A673 (cell line): ENCODE data around the gene GTPBP10. TPM values are rescaled to one million over a fixed set of nuclear protein-coding genes. Genes with fewer than 3 reads are reported as not detected.

Experiments
- BruUV-seq: library from RNA; stranded (reverse); fragments of 400-500 nt; replicated peaks from 2 replicates; lab custom pipeline; 2021; lab: Mats Ljungman, UMichigan
- CTCF ChIA-PET: fragments of 300-600 bp; sonication (Branson Sonifier 250); formaldehyde crosslinking; loops from one replicate; lab custom pipeline; 2022; ENCODE audit warnings: antibody characterized with exemption; lab: Charles Lee
- POLR2A ChIA-PET: fragments of 300-600 bp; sonication (Branson Sonifier 250); formaldehyde crosslinking; loops from one replicate; lab custom pipeline; 2022; ENCODE audit warnings: antibody characterized with exemption; ENCODE audit not compliant: low non-redundant PET; lab: Charles Lee
- DNase-seq: peaks from one replicate; pipeline ENCODE4 v3.0.0-alpha.2; 2015; ENCODE audit warnings: low spot score
- H3K27ac ChIP-seq: fragments of 200-600 bp; sonication (generic); 2 replicates; pipeline ENCODE4 v1.5.1; 2016; ENCODE audit warnings: mixed run types, low read depth, mild to moderate bottlenecking, mixed read lengths, antibody characterized with exemption, low read length; ENCODE audit not compliant: poor library complexity, severe bottlenecking
- H3K27me3 ChIP-seq: fragments of 200-600 bp; sonication (generic); replicated peaks from 2 replicates; pipeline ENCODE4 v1.6.1; 2017; ENCODE audit warnings: mixed run types, low read depth, mild to moderate bottlenecking, mixed read lengths, antibody characterized with exemption, low read length; ENCODE audit not compliant: insufficient read depth, poor library complexity
- H3K36me3 ChIP-seq: fragments of 200-600 bp; sonication (generic); 2 replicates; pipeline ENCODE4 v1.6.1; 2016; ENCODE audit warnings: mixed run types, mild to moderate bottlenecking, mixed read lengths, antibody characterized with exemption, low read length; ENCODE audit not compliant: insufficient read depth, poor library complexity, severe bottlenecking
- H3K4me1 ChIP-seq: fragments of 200-600 bp; sonication (generic); 2 replicates; pipeline ENCODE4 v1.6.1; 2017; ENCODE audit warnings: mixed run types, mild to moderate bottlenecking, mixed read lengths, antibody characterized with exemption, low read length; ENCODE audit not compliant: insufficient read depth, poor library complexity, severe bottlenecking
- H3K4me3 ChIP-seq: fragments of 200-600 bp; sonication (generic); 2 replicates; pipeline ENCODE4 v1.5.1; 2016; ENCODE audit warnings: low read depth, mixed run types, mild to moderate bottlenecking, mixed read lengths, low read length; ENCODE audit not compliant: poor library complexity, severe bottlenecking
- H3K9me3 ChIP-seq: fragments of 200-600 bp; sonication (generic); 2 replicates; pipeline ENCODE4 v1.6.1; 2016; ENCODE audit warnings: mixed run types, low read depth, mild to moderate bottlenecking, mixed read lengths, antibody characterized with exemption, low read length; ENCODE audit not compliant: poor library complexity, severe bottlenecking
- CTCF ChIP-seq: fragments of 300-800, 200-600 bp; sonication (generic); conservative IDR thresholded peaks from 2 replicates; pipeline ENCODE4 v1.5.1; 2017; ENCODE audit warnings: low read depth, mild to moderate bottlenecking, antibody characterized with exemption, low read length, moderate library complexity, mixed read lengths
- EZH2 ChIP-seq: fragments of 200-600 bp; sonication (generic); IDR thresholded peaks from 2 replicates; pipeline ENCODE4 v1.6.1; 2017; ENCODE audit warnings: borderline replicate concordance, low read depth, mild to moderate bottlenecking, mixed read lengths, antibody characterized with exemption, low read length; ENCODE audit not compliant: poor library complexity, severe bottlenecking
- intact Hi-C: fragments of 100-400 bp; cut with micrococcal nuclease; formaldehyde crosslinking; loops from one replicate; pipeline ENCODE4 v1.10.0; 2022; ENCODE audit not compliant: unreplicated experiment
- total RNA-seq: library from RNA; stranded (reverse); gene quantifications from 2 replicates; pipeline ENCODE4 v1.2.3, GENCODE V29; 2021

The GTPBP10 gene
- total RNA-seq, 1 experiment from 2014 or later: 34.7 TPM

DNA sequence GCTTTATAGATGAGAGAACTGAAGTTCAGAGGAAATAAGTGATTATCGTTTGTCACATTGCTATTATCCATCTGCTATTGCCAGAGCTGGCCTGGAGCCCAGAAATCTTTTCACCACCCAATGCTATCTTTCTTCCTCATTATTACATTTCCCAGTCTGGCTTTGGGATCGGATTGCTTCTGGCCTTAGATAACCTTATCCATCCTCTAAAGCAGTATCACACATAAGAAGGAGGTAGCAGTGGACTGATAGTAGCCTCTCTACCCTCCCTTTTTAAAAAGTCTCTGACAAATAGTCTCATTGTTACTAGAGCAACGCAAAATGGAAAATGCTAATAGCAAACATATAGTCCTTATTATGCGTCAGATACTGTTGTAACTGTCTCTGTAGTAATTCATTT is 55.5 kb downstream of the GTPBP10 start:
- H3K9me3 ChIP-seq: no peaks in the 10 kb centered on the region
- no peaks in the 10 kb centered on the region for H3K27me3 ChIP-seq
- ChIA-PET POLR2A (no interaction called here), CTCF (no interaction called here)
- TF ChIP-seq EZH2 (no peak), CTCF (no peak)
- peaks cover 37% of the 10 kb centered on the region for H3K4me1 ChIP-seq
- peaks cover 15% of the 10 kb centered on the region for H3K36me3 ChIP-seq
- intact Hi-C loops: loop anchor here (2.0 to 5.0 kb wide), 2 partner anchors 55 to 190 kb away; partner anchors contain the start of genes GTPBP10 and STEAP2
- DNase-seq: peak; percentile 81
- no TSS peak for BruUV-seq
- H3K4me3 ChIP-seq: no peak overlapping the region
- peak overlapping the region; percentile 68 for H3K27ac ChIP-seq

DNA sequence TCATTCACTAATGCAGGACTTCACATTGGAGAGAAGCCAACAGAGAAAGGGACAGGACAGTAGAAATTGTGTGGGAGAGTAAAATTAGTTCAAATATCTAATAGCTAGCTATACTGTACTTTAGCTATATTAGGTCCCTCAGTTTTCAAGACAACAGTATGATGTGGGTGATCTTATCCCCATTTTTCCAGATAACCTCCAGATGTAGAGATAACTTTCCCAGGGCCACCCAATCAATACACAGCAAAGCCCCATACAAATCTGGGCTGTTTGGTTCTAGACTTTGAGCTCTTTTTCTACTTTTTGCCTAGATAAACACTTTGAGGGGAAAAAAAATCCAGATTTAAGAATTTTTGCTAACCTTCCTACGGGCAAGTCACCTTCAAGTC is 56.3 kb downstream of the GTPBP10 start:
- intact Hi-C loops: loop anchor here (2.0 to 5.0 kb wide), 2 partner anchors 56 to 190 kb away; partner anchors contain the start of genes GTPBP10 and STEAP2
- Histone ChIP-seq H3K9me3 (no peaks in the 10 kb centered on the region), H3K4me1 (peaks cover 37% of the 10 kb centered on the region), H3K27ac (peak overlapping the region; percentile 68), H3K27me3 (no peaks in the 10 kb centered on the region), H3K36me3 (peaks cover 19% of the 10 kb centered on the region), H3K4me3 (peak overlapping the region; percentile 74)
- BruUV-seq: TSS peak; percentile 64
- POLR2A ChIA-PET: no interaction called here
- CTCF ChIA-PET: no interaction called here
- no peak for DNase-seq
- no peak for TF ChIP-seq CTCF
- TF ChIP-seq EZH2: no peak

DNA sequence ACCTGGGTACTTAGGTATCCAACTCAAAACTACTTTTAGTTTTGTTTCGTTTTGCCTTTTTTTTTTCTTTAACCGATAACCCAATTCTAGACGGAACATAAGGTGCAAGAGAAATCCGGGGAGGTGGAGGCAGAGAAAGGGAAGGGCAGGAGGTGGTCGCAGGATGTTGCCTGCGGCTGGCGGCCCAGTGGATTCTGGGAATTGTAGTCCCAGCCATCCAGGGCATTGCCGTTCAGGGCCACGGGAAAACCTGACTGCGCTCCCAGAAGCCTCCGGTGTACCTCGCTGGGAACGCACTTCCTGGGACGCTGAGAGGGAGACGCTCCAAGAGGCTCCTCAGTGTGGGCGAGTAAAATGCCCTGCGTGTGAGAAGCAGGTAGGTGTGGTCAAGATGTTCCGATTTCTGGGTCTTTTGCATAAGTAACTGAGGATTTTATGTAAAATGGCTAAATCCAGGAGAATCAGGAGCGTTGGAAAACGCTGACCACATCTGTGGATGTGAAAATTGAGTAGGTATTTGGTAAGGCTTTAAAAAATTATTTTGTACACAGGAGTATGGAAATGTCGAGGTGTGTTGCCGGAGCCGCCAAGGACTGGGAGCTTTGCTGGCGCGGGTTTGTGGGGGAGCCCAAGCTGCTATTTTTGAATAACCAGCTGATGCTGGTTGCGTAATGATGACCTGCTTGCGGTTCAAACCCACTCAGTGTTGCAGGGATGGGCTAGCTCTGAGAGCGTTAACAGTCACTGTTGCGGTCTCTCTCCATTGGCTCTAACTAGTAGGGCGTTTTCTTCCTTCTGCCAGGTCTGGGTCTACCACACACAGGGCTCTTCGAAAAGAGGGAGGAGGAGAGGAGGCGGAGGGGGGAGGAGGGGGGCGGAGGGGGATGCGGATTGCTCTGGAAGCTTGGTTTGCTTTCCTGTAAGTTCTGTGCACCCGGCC is 56.9 kb downstream of the GTPBP10 start, which contains the start of gene CLDN12:
Gene CLDN12 (plus strand): TSS at position 288 of the 940 bp plus-strand sequence. CDS start 9,216 bp downstream, outside the sequence.
- BruUV-seq: TSS peak; percentile 76
- Histone ChIP-seq H3K36me3 (peaks cover 23% of the 10 kb centered on the region), H3K4me3 (peak within 1 kb of the TSS; percentile 74), H3K4me1 (peaks cover 37% of the 10 kb centered on the region), H3K9me3 (no peaks in the 10 kb centered on the region), H3K27me3 (no peaks in the 10 kb centered on the region), H3K27ac (peak within 1 kb of the TSS; percentile 68)
- CTCF ChIA-PET: no interaction called here
- no peak for TF ChIP-seq EZH2
- DNase-seq: peak; percentile 95
- POLR2A ChIA-PET: interaction anchor here (0.5 to 0.6 kb wide), 2 partner anchors 306 to 683 kb away, joined by 3 to 6 read pairs; no protein-coding TSS in a partner anchor
- intact Hi-C loops: loop anchor here (2.0 to 5.0 kb wide), 2 partner anchors 57 to 191 kb away; partner anchors contain the start of genes GTPBP10 and STEAP2
